ENCODE measurements around the gene MN1. TPM values are rescaled to one million over a fixed set of nuclear protein-coding genes. Genes with fewer than 3 reads are reported as not detected.

The MN1 gene
- total RNA-seq, 1 donor from 2014 or later: 27.0 TPM

- DNase-seq: no peak
Observed at GRCh38 chr22:27827604-27828587, 26.3 kb upstream of the MN1 start.

GRCh38 chr22:27825174-27825573 is 23.6 kb upstream of the MN1 start:
- no peak for DNase-seq

GRCh38 chr22:27823221-27823620 is 21.7 kb upstream of the MN1 start:
- no peak for DNase-seq

GRCh38 chr22:27820896-27821866 is 19.6 kb upstream of the MN1 start:
- peak; percentile 78 for DNase-seq

GRCh38 chr22:27816552-27816951 is 15.0 kb upstream of the MN1 start:
- DNase-seq: no peak

GRCh38 chr22:27815826-27816530 is 14.4 kb upstream of the MN1 start:
- DNase-seq: no peak

- DNase-seq: no peak
Observed at GRCh38 chr22:27814993-27815392, 13.4 kb upstream of the MN1 start.

GRCh38 chr22:27811778-27812177 is 10.2 kb upstream of the MN1 start:
- no peak for DNase-seq

GRCh38 chr22:27810609-27811151 is 9.1 kb upstream of the MN1 start:
- peak; percentile 89 for DNase-seq

GRCh38 chr22:27809700-27810608 is 8.4 kb upstream of the MN1 start:
- no peak for DNase-seq

- peak; percentile 80 for DNase-seq
Observed at GRCh38 chr22:27809226-27809603, 7.7 kb upstream of the MN1 start.

GRCh38 chr22:27808451-27809225 is 7.1 kb upstream of the MN1 start:
- peak; percentile 38 for DNase-seq

GRCh38 chr22:27805841-27806240 is 4.3 kb upstream of the MN1 start:
- DNase-seq: no peak

GRCh38 chr22:27804470-27805297 is 3.1 kb upstream of the MN1 start:
- peak; percentile 88 for DNase-seq

GRCh38 chr22:27803841-27804415 is 2.4 kb upstream of the MN1 start:
- DNase-seq: no peak

GRCh38 chr22:27802346-27803073 is 954 bp upstream of the MN1 start:
- no peak for DNase-seq

GRCh38 chr22:27801202-27801615 is 347 bp downstream of the MN1 start:
- DNase-seq: no peak

All from tongue (tissue), 2 donors.